MM.1S (cell line): ENCODE results near the gene RPTOR.

Experiments used
- EZH2phosphoT487 ChIP-seq: fragments of 300-600 bp; sonication (generic); IDR thresholded peaks from 2 replicates; pipeline ENCODE4 v1.6.1; 2018; ENCODE audit warnings: antibody characterized with exemption, low read length
- TF ChIP-seq, protein P1 (sequence below): fragments of 300-600 bp; sonication (generic); IDR thresholded peaks from 2 replicates; pipeline ENCODE4 v1.5.1; 2016; ENCODE audit warnings: antibody characterized with exemption, low read length, mixed read lengths

DNA sequence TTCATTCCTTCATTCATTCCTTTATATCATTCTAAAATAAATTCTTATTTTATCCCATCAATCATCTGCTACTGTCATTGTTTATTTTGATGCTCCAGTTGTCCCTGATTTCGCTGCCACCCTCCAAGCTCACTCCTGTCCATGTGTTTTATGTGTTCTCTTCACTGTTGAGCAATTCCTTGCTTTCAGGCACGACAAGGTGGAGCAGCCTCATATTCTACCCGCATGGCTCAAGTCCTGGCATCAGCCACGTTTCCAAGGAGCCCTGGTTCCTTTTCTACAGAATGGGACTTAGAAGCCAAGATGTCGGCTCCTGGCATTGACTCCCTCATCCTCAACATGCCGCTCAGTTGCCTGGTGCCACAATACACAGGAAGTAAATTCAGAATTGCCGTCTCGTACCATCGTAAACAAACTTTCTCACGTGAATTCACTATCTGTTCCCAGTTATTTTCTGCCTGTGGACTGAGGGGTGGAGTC, 139.0 kb downstream of the RPTOR start:
- TF ChIP-seq, protein P1, sequence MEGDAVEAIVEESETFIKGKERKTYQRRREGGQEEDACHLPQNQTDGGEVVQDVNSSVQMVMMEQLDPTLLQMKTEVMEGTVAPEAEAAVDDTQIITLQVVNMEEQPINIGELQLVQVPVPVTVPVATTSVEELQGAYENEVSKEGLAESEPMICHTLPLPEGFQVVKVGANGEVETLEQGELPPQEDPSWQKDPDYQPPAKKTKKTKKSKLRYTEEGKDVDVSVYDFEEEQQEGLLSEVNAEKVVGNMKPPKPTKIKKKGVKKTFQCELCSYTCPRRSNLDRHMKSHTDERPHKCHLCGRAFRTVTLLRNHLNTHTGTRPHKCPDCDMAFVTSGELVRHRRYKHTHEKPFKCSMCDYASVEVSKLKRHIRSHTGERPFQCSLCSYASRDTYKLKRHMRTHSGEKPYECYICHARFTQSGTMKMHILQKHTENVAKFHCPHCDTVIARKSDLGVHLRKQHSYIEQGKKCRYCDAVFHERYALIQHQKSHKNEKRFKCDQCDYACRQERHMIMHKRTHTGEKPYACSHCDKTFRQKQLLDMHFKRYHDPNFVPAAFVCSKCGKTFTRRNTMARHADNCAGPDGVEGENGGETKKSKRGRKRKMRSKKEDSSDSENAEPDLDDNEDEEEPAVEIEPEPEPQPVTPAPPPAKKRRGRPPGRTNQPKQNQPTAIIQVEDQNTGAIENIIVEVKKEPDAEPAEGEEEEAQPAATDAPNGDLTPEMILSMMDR = no peak
- TF ChIP-seq EZH2phosphoT487 = no peak
